Nephron progenitor cell (in vitro differentiated cells): ENCODE measurements around the gene INTS14.

Source experiments
- DNase-seq: peaks from one replicate; pipeline ENCODE4 v3.0.0; 2021
- H3K27ac Mint-ChIP-seq: 2 replicates; pipeline ENCODE4 v1.8.0; 2021; ENCODE audit warnings: mild to moderate bottlenecking, moderate library complexity, mixed read lengths
- H3K27me3 Mint-ChIP-seq: 2 replicates; pipeline ENCODE4 v1.8.0; 2021; ENCODE audit warnings: mild to moderate bottlenecking, low read depth, mixed read lengths; ENCODE audit not compliant: poor library complexity
- H3K36me3 Mint-ChIP-seq: 2 replicates; pipeline ENCODE4 v1.8.0; 2021; ENCODE audit warnings: low read depth, mixed read lengths
- H3K4me1 Mint-ChIP-seq: 2 replicates; pipeline ENCODE4 v1.8.0; 2021; ENCODE audit warnings: mixed read lengths
- H3K4me3 Mint-ChIP-seq: 2 replicates; pipeline ENCODE4 v1.8.0; 2021; ENCODE audit warnings: mild to moderate bottlenecking, moderate library complexity, mixed read lengths
- H3K9me3 Mint-ChIP-seq: 2 replicates; pipeline ENCODE4 v1.8.0; 2021; ENCODE audit warnings: mild to moderate bottlenecking, moderate library complexity, mixed read lengths
- CTCF ChIP-seq: fragments of 200-600 bp; sonication (generic); IDR thresholded peaks from 2 replicates; pipeline ENCODE4 v1.5.0; 2021; ENCODE audit warnings: antibody characterized with exemption

The INTS14 gene

GRCh38 chr15:65645392-65645791, 34.5 kb upstream of the INTS14 start:
- no peak for TF ChIP-seq CTCF
- Mint-ChIP-seq H3K36me3 (peaks cover 4% of the 10 kb centered on the region), H3K9me3 (no peaks in the 10 kb centered on the region), H3K27ac (no peak overlapping the region), H3K4me1 (peaks cover 22% of the 10 kb centered on the region), H3K4me3 (no peak overlapping the region), H3K27me3 (no peaks in the 10 kb centered on the region)
- DNase-seq, result no peak

GRCh38 chr15:65644282-65644681, 33.4 kb upstream of the INTS14 start:
- peaks cover 4% of the 10 kb centered on the region for H3K27me3 Mint-ChIP-seq
- no peak overlapping the region for H3K4me3 Mint-ChIP-seq
- no peak for TF ChIP-seq CTCF
- no peak for DNase-seq
- no peaks in the 10 kb centered on the region for H3K36me3 Mint-ChIP-seq
- peaks cover 23% of the 10 kb centered on the region for H3K4me1 Mint-ChIP-seq
- H3K27ac Mint-ChIP-seq, result peak overlapping the region; percentile 79
- H3K9me3 Mint-ChIP-seq, result no peaks in the 10 kb centered on the region

- DNase-seq, result no peak
- Mint-ChIP-seq H3K4me3 (no peak overlapping the region), H3K4me1 (peaks cover 37% of the 10 kb centered on the region), H3K36me3 (no peaks in the 10 kb centered on the region), H3K9me3 (no peaks in the 10 kb centered on the region), H3K27me3 (peaks cover 4% of the 10 kb centered on the region), H3K27ac (no peak overlapping the region)
- TF ChIP-seq CTCF, result no peak
Measured at GRCh38 chr15:65642594-65642993, 31.7 kb upstream of the INTS14 start.

- Mint-ChIP-seq H3K27me3 (peaks cover 4% of the 10 kb centered on the region), H3K36me3 (no peaks in the 10 kb centered on the region), H3K4me3 (no peak overlapping the region), H3K27ac (no peak overlapping the region), H3K9me3 (no peaks in the 10 kb centered on the region), H3K4me1 (peaks cover 39% of the 10 kb centered on the region)
- no peak for TF ChIP-seq CTCF
- no peak for DNase-seq
Measured at GRCh38 chr15:65641768-65642475, 31.0 kb upstream of the INTS14 start.

- Mint-ChIP-seq H3K4me1 (peaks cover 39% of the 10 kb centered on the region), H3K27me3 (peaks cover 4% of the 10 kb centered on the region), H3K36me3 (no peaks in the 10 kb centered on the region), H3K9me3 (no peaks in the 10 kb centered on the region), H3K4me3 (no peak overlapping the region), H3K27ac (no peak overlapping the region)
- TF ChIP-seq CTCF, result no peak
- no peak for DNase-seq
Measured at GRCh38 chr15:65639509-65639908, 28.6 kb upstream of the INTS14 start.

- Mint-ChIP-seq H3K4me3 (no peak overlapping the region), H3K27ac (no peak overlapping the region), H3K9me3 (no peaks in the 10 kb centered on the region), H3K4me1 (peaks cover 45% of the 10 kb centered on the region), H3K27me3 (peaks cover 4% of the 10 kb centered on the region), H3K36me3 (no peaks in the 10 kb centered on the region)
- peak; percentile 80 for TF ChIP-seq CTCF
- DNase-seq, result peak; percentile 36
Measured at GRCh38 chr15:65638681-65639089, 27.8 kb upstream of the INTS14 start.
